GM23338 (cell line): ENCODE data around the gene TSPAN6. TPM values are rescaled to one million over a fixed set of nuclear protein-coding genes. Genes with fewer than 3 reads are reported as not detected.

Experiments used
- ATAC-seq: fragments of 200-7000 bp; cut with Tn5 transposase; 3 replicates; pipeline ENCODE4 v1.9.1; 2020
- DNase-seq: peaks from one replicate; pipeline ENCODE4 v3.0.0-alpha.2; 2015; ENCODE audit warnings: low spot score
- H2AFZ ChIP-seq: fragments of 200-600 bp; sonication (generic); 2 replicates; pipeline ENCODE4 v1.8.0; 2016; ENCODE audit warnings: antibody characterized with exemption, mild to moderate bottlenecking, moderate library complexity
- H3F3A ChIP-seq: fragments of 200-600 bp; sonication (generic); replicated peaks from 2 replicates; pipeline ENCODE4 v1.8.0; 2017; ENCODE audit warnings: antibody characterized with exemption, mixed run types, low read depth
- H3K27ac ChIP-seq: fragments of 200-600 bp; sonication (generic); 2 replicates; pipeline ENCODE4 v1.6.1; 2016; ENCODE audit warnings: low read depth
- H3K27me3 ChIP-seq: fragments of 200-600 bp; sonication (generic); 2 replicates; pipeline ENCODE4 v1.8.0; 2016; ENCODE audit warnings: mild to moderate bottlenecking, mixed run types, moderate library complexity; ENCODE audit not compliant: insufficient read depth
- H3K36me3 ChIP-seq: fragments of 200-600 bp; sonication (generic); 2 replicates; pipeline ENCODE4 v1.8.0; 2016; ENCODE audit warnings: mild to moderate bottlenecking; ENCODE audit not compliant: insufficient read depth
- H3K4me1 ChIP-seq: fragments of 200-600 bp; sonication (generic); 2 replicates; pipeline ENCODE4 v1.8.0; 2016; ENCODE audit warnings: mild to moderate bottlenecking, moderate library complexity; ENCODE audit not compliant: insufficient read depth
- H3K4me2 ChIP-seq: fragments of 200-600 bp; sonication (generic); 2 replicates; pipeline ENCODE4 v1.7.1; 2017; ENCODE audit warnings: mixed run types
- H3K4me3 ChIP-seq: fragments of 200-600 bp; sonication (generic); 2 replicates; pipeline ENCODE4 v1.6.1; 2016; ENCODE audit warnings: mixed run types
- H3K79me2 ChIP-seq: fragments of 200-600 bp; sonication (generic); replicated peaks from 2 replicates; pipeline ENCODE4 v1.8.0; 2017; ENCODE audit warnings: mild to moderate bottlenecking; ENCODE audit not compliant: insufficient read depth
- H3K9me2 ChIP-seq: fragments of 200-600 bp; sonication (generic); 2 replicates; pipeline ENCODE4 v1.8.0; 2017; ENCODE audit not compliant: insufficient read depth
- H4K20me1 ChIP-seq: fragments of 200-600 bp; sonication (generic); replicated peaks from 2 replicates; pipeline ENCODE4 v1.8.0; 2017; ENCODE audit warnings: mild to moderate bottlenecking; ENCODE audit not compliant: insufficient read depth
- H3K27ac Mint-ChIP-seq: 2 replicates; pipeline ENCODE4 v1.8.0; 2020; ENCODE audit warnings: inconsistent platforms, mild to moderate bottlenecking, moderate library complexity, mixed read lengths
- H3K27me3 Mint-ChIP-seq: 3 replicates; pipeline ENCODE4 v1.8.0; 2022; ENCODE audit warnings: low read depth, mild to moderate bottlenecking, moderate library complexity, mixed read lengths, inconsistent platforms; ENCODE audit not compliant: insufficient read depth, poor library complexity
- H3K36me3 Mint-ChIP-seq: 3 replicates; pipeline ENCODE4 v1.8.0; 2021; ENCODE audit warnings: low read depth, mild to moderate bottlenecking, inconsistent platforms, moderate library complexity, mixed read lengths
- H3K4me1 Mint-ChIP-seq: 3 replicates; pipeline ENCODE4 v1.8.0; 2020; ENCODE audit warnings: mild to moderate bottlenecking, inconsistent platforms, mixed read lengths
- H3K4me3 Mint-ChIP-seq: 3 replicates; pipeline ENCODE4 v1.8.0; 2021; ENCODE audit warnings: moderate library complexity, mild to moderate bottlenecking, inconsistent platforms, mixed read lengths
- H3K9me3 Mint-ChIP-seq: 3 replicates; pipeline ENCODE4 v1.8.0; 2020; ENCODE audit warnings: moderate library complexity, mild to moderate bottlenecking, inconsistent platforms, mixed read lengths
- CREB1 ChIP-seq: fragments of 250-450 bp; sonication (Bioruptor Pico); IDR thresholded peaks from 2 replicates; pipeline ENCODE4 v1.5.0; 2020; ENCODE audit warnings: low read depth, mild to moderate bottlenecking, moderate library complexity
- CTCF ChIP-seq, 2 experiments: fragments of 200-600 bp in 1 of 2; sonication (generic) in 1 of 2; conservative IDR thresholded peaks; 2 replicates each; pipeline versions ENCODE4 v1.5.1 to v1.6.1; 2016 to 2017; ENCODE audit warnings: antibody characterized with exemption in 2 of 2, low read depth in 2 of 2, mild to moderate bottlenecking in 2 of 2, moderate library complexity in 1 of 2
- EZH2phosphoT487 ChIP-seq: fragments of 200-600 bp; sonication (generic); IDR thresholded peaks from one replicate; pipeline ENCODE4 v1.8.1; 2018; ENCODE audit warnings: antibody characterized with exemption; ENCODE audit not compliant: unreplicated experiment
- JUNB ChIP-seq: IDR thresholded peaks from one replicate; pipeline ENCODE4 v1.6.1; 2016; ENCODE audit warnings: antibody characterized with exemption; ENCODE audit not compliant: unreplicated experiment
- REST ChIP-seq: IDR thresholded peaks from one replicate; pipeline ENCODE4 v1.6.1; 2018; ENCODE audit warnings: antibody characterized with exemption; ENCODE audit not compliant: unreplicated experiment
- STAT1 ChIP-seq: IDR thresholded peaks from one replicate; pipeline ENCODE4 v1.6.1; 2016; ENCODE audit warnings: antibody characterized with exemption; ENCODE audit not compliant: unreplicated experiment
- ZNF331 ChIP-seq: fragments of 250-450 bp; sonication (Bioruptor Pico); IDR thresholded peaks from 2 replicates; pipeline ENCODE4 v1.5.0; 2020; ENCODE audit warnings: low read depth, mild to moderate bottlenecking, moderate library complexity
- polyA plus RNA-seq: library from polyadenylated mRNA; unstranded; fragments of >200 nt; fragmentation: Nextera tagmentation; extraction: Ambion mirVana; gene quantifications from 2 replicates; pipeline ENCODE4 v1.2.1, GENCODE V29; 2016
- total RNA-seq: library from RNA; depleted of rRNA; stranded (reverse); fragments of >200 nt; shearing (Covaris generic); gene quantifications from 2 replicates; pipeline ENCODE4 v1.2.3, GENCODE V29; 2014

The TSPAN6 gene
- total and polyA plus RNA-seq, 2 experiments from 2014 or later = 55.6 to 75.3 TPM

GRCh38 chrX:100625985-100626491, 10.6 kb downstream of the TSPAN6 start (continued):
- TF ChIP-seq CTCF (conservative IDR thresholded peaks at IDR 0.05; ENCODE audit: low read depth in 2 of 2) (no peak), REST (no peak), STAT1 (no peak), JUNB (no peak), EZH2phosphoT487 (no peak)

GRCh38 chrX:100623001-100623400, 13.6 kb downstream of the TSPAN6 start:
- no peaks in the 10 kb centered on the region for H3K27me3 ChIP-seq
- H3K9me2 ChIP-seq = no peaks in the 10 kb centered on the region
- DNase-seq (no peak), ATAC-seq (no peak)
- Mint-ChIP-seq H3K9me3 (peaks cover 2% of the 10 kb centered on the region; the same call in 1 of the 3 replicates), H3K4me1 (no peaks in the 10 kb centered on the region), H3K36me3 (peaks cover 4% of the 10 kb centered on the region; the same call in 1 of the 3 replicates), H3K4me3 (no peak overlapping the region), H3K27ac (no peak overlapping the region), H3K27me3 (no peaks in the 10 kb centered on the region)
- H2AFZ ChIP-seq = no peak overlapping the region
- no peak overlapping the region for H3K27ac ChIP-seq
- no peak overlapping the region for H3K4me2 ChIP-seq
- no peaks in the 10 kb centered on the region for H3F3A ChIP-seq
- TF ChIP-seq ZNF331 (CRISPR knock-in tag) (no peak), STAT1 (no peak), CREB1 (no peak)
- H3K79me2 ChIP-seq = no peaks in the 10 kb centered on the region
- no peaks in the 10 kb centered on the region for H3K36me3 ChIP-seq
- no peak overlapping the region for H3K4me3 ChIP-seq
- no peaks in the 10 kb centered on the region for H3K4me1 ChIP-seq
- H4K20me1 ChIP-seq = no peaks in the 10 kb centered on the region

- Mint-ChIP-seq H3K27ac (no peak overlapping the region; the same call in 1 of the 2 replicates), H3K4me3 (no peak overlapping the region), H3K9me3 (peaks cover 2% of the 10 kb centered on the region; the same call in 1 of the 3 replicates), H3K36me3 (no peaks in the 10 kb centered on the region), H3K4me1 (peaks cover 10% of the 10 kb centered on the region; the same call in 2 of the 3 replicates), H3K27me3 (no peaks in the 10 kb centered on the region)
- peak; percentile 77 for DNase-seq
- H3K9me2 ChIP-seq = no peaks in the 10 kb centered on the region
- peak; percentile 78 for ATAC-seq
- no peak overlapping the region for H3K4me2 ChIP-seq
- no peak overlapping the region for H3K27ac ChIP-seq
- no peaks in the 10 kb centered on the region for H3K79me2 ChIP-seq
- H3K4me1 ChIP-seq = peaks cover 4% of the 10 kb centered on the region; the same call in 1 of the 2 replicates
- H3F3A ChIP-seq = no peaks in the 10 kb centered on the region
- H3K27me3 ChIP-seq = no peaks in the 10 kb centered on the region
- H2AFZ ChIP-seq = 0 out of 2 replicates have a peak overlapping the region, but pooled peaks have one; percentile 14
- H3K4me3 ChIP-seq = no peak overlapping the region
- H3K36me3 ChIP-seq = no peaks in the 10 kb centered on the region
- no peaks in the 10 kb centered on the region for H4K20me1 ChIP-seq
- TF ChIP-seq EZH2phosphoT487 (no peak), CTCF (conservative IDR thresholded peaks at IDR 0.05; ENCODE audit: low read depth in 2 of 2) (peak; percentile 49 to 59)
Measured at GRCh38 chrX:100615005-100615404, 21.6 kb downstream of the TSPAN6 start.
